ENCODE results near the gene ANKS6. TPM values are rescaled to one million over a fixed set of nuclear protein-coding genes. Genes with fewer than 3 reads are reported as not detected.
A peak's percentile ranks its signal among the peaks of the same experiment; 100 is the strongest.

The ANKS6 gene
- polyA plus RNA-seq (ENCODE audit: insufficient read length in 4 of 4) = 10 to 100 TPM; 24.1 to 33.2 (median 29.1) TPM

GRCh38 chr9:98796364-98797101, at the start of gene ANKS6:
ANKS6 (minus strand) TSS chr9:98796555; CDS start chr9:98796491, 64 bp downstream.
- peak in 3 of 4 donors; percentile 51 to 71 (median 61) for DNase-seq (ENCODE audit: low read depth in 4 of 4, low spot score in 2 of 4)

GRCh38 chr9:98846081-98846480, 49.7 kb upstream of the ANKS6 start:
- no peak for DNase-seq (ENCODE audit: low read depth in 4 of 4, low spot score in 2 of 4)

- no peak for DNase-seq (ENCODE audit: low read depth in 4 of 4, low spot score in 2 of 4)
Measured at GRCh38 chr9:98842510-98842909, 46.2 kb upstream of the ANKS6 start.

GRCh38 chr9:98839724-98840123, 43.4 kb upstream of the ANKS6 start:
- DNase-seq (ENCODE audit: low read depth in 4 of 4, low spot score in 2 of 4) = no peak

- DNase-seq (ENCODE audit: low read depth in 4 of 4, low spot score in 2 of 4) = no peak
Measured at GRCh38 chr9:98838868-98839565, 42.7 kb upstream of the ANKS6 start.

GRCh38 chr9:98838155-98838867, 42.0 kb upstream of the ANKS6 start:
- DNase-seq (ENCODE audit: low read depth in 4 of 4, low spot score in 2 of 4) = no peak

- no peak for DNase-seq (ENCODE audit: low read depth in 4 of 4, low spot score in 2 of 4)
Measured at GRCh38 chr9:98837516-98837915, 41.2 kb upstream of the ANKS6 start.

GRCh38 chr9:98836206-98836605, 39.9 kb upstream of the ANKS6 start:
- no peak for DNase-seq (ENCODE audit: low read depth in 4 of 4, low spot score in 2 of 4)

GRCh38 chr9:98834386-98834785, 38.0 kb upstream of the ANKS6 start:
- DNase-seq (ENCODE audit: low read depth in 4 of 4, low spot score in 2 of 4) = no peak

GRCh38 chr9:98833090-98833956, 37.0 kb upstream of the ANKS6 start:
- DNase-seq (ENCODE audit: low read depth in 4 of 4, low spot score in 2 of 4) = no peak

- no peak for DNase-seq (ENCODE audit: low read depth in 4 of 4, low spot score in 2 of 4)
Measured at GRCh38 chr9:98832768-98833089, 36.4 kb upstream of the ANKS6 start.

- DNase-seq (ENCODE audit: low read depth in 4 of 4, low spot score in 2 of 4) = no peak
Measured at GRCh38 chr9:98831696-98832095, 35.3 kb upstream of the ANKS6 start.

- DNase-seq (ENCODE audit: low read depth in 4 of 4, low spot score in 2 of 4) = no peak
Measured at GRCh38 chr9:98830554-98830953, 34.2 kb upstream of the ANKS6 start.

- no peak for DNase-seq (ENCODE audit: low read depth in 4 of 4, low spot score in 2 of 4)
Measured at GRCh38 chr9:98829766-98830165, 33.4 kb upstream of the ANKS6 start.

- no peak for DNase-seq (ENCODE audit: low read depth in 4 of 4, low spot score in 2 of 4)
Measured at GRCh38 chr9:98826716-98827115, 30.4 kb upstream of the ANKS6 start.

GRCh38 chr9:98825414-98825813, 29.1 kb upstream of the ANKS6 start:
- DNase-seq (ENCODE audit: low read depth in 4 of 4, low spot score in 2 of 4) = no peak

GRCh38 chr9:98823666-98824334, 27.4 kb upstream of the ANKS6 start:
- DNase-seq (ENCODE audit: low read depth in 4 of 4, low spot score in 2 of 4) = no peak

GRCh38 chr9:98822661-98823060, 26.3 kb upstream of the ANKS6 start:
- no peak for DNase-seq (ENCODE audit: low read depth in 4 of 4, low spot score in 2 of 4)

- DNase-seq (ENCODE audit: low read depth in 4 of 4, low spot score in 2 of 4) = no peak
Measured at GRCh38 chr9:98821831-98822230, 25.5 kb upstream of the ANKS6 start.

- DNase-seq (ENCODE audit: low read depth in 4 of 4, low spot score in 2 of 4) = no peak
Measured at GRCh38 chr9:98819231-98819630, 22.9 kb upstream of the ANKS6 start.

Data from left renal cortex interstitium (tissue), 4 donors.